Vagina (tissue), 2 donors: ENCODE measurements around the gene PTPRG. TPM values are rescaled to one million over a fixed set of nuclear protein-coding genes. Genes with fewer than 3 reads are reported as not detected.

Experiments used
- DNase-seq, 2 donors: peaks; one replicate each; pipeline ENCODE4 v3.0.0-alpha.2; 2017; ENCODE audit errors: extremely low spot score in 2 of 2
- H3K27ac ChIP-seq: fragments of 200-600 bp; sonication (generic); one replicate; pipeline ENCODE4 v1.5.1; 2019
- H3K27me3 ChIP-seq: fragments of 200-600 bp; sonication (generic); one replicate; pipeline ENCODE4 v1.5.1; 2019
- H3K36me3 ChIP-seq, 2 donors: fragments of 200-600 bp; sonication (generic); one replicate each; pipeline ENCODE4 v1.5.1; 2017 to 2019
- H3K4me1 ChIP-seq: fragments of 200-600 bp; sonication (generic); one replicate; pipeline ENCODE4 v1.5.1; 2019
- H3K4me3 ChIP-seq, 2 donors: fragments of 200-600 bp; sonication (generic); 1 replicate in 1 of 2; 2 replicates in 1 of 2; pipeline ENCODE4 v1.5.1; 2016 to 2019
- H3K9me3 ChIP-seq: fragments of 200-600 bp; sonication (generic); one replicate; pipeline ENCODE4 v1.5.1; 2019
- POLR2A ChIP-seq, 2 donors: fragments of 450-650 bp; IDR thresholded peaks; one replicate each; pipeline ENCODE4 v1.6.1; 2017; ENCODE audit warnings: antibody characterized with exemption in 2 of 2, mild to moderate bottlenecking in 2 of 2, moderate library complexity in 2 of 2
- POLR2AphosphoS5 ChIP-seq, 2 donors: sonication (generic); formaldehyde crosslinking; IDR thresholded peaks; one replicate each; pipeline ENCODE4 v1.9.0; 2017; ENCODE audit warnings: antibody characterized with exemption in 2 of 2, mild to moderate bottlenecking in 2 of 2, low read depth in 1 of 2; ENCODE audit not compliant: insufficient read depth in 1 of 2
- intact Hi-C: fragments of 100-400 bp; cut with DNase I; formaldehyde crosslinking; loops from one replicate; pipeline ENCODE4 v1.15.1; 2023
- total RNA-seq: library from RNA; depleted of rRNA; stranded (reverse); fragments of >200 nt; gene quantifications from one replicate; pipeline ENCODE4 v1.2.3, GENCODE V29; 2016
- TF ChIP-seq, protein P1 (sequence below), 3 experiments: fragments of 450-650 bp in 2 of 3; fragments of 200-600 bp in 1 of 3; sonication (generic) in 1 of 3; IDR thresholded peaks; one replicate each; pipeline ENCODE4 v1.5.1; 2017 to 2019; ENCODE audit warnings: antibody characterized with exemption in 3 of 3, mild to moderate bottlenecking in 2 of 3, moderate library complexity in 2 of 3

The PTPRG gene
- total RNA-seq, 1 donor from 2014 or later, result 47.6 TPM

DNA sequence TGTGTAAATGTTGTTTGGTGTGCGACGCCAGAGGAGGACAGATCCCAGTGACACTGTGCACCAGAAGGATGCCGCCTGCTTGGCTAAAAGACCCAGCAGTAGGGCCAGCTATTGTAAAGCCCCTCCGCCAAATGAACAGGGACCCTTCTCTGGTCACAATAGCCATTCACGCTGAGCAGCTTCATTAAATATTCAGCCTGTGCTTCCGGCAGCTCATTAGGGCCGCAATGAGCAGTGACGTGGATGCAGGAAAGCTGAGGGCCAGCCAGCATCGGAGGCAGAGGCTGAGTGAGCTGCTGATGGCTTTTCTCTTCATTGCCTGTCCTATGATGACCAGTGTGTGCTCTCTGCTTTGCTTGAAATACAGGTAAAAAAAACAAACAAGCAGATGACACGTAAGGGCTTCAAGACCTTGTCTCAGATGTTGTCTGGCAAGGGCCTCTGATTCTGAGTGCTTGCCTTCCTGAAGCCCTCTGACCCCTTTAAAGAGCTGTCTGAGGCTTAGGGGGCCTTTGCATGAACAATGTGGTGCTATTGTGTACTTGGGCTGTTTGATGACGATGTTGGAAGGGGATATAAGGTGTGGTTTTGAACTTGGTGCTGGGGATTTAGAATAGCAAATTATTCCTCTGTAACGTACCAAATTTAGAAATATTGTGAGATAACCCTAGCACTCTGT lies 681.6 kb downstream of the PTPRG start:
- no peaks in the 10 kb centered on the region for H3K4me1 ChIP-seq
- H3K9me3 ChIP-seq, result no peaks in the 10 kb centered on the region
- H3K27ac ChIP-seq, result no peak overlapping the region
- TF ChIP-seq POLR2A (IDR thresholded peaks at IDR 0.05), result no peak
- no peak overlapping the region for H3K4me3 ChIP-seq
- no peaks in the 10 kb centered on the region for H3K36me3 ChIP-seq
- DNase-seq, result no peak
- intact Hi-C loops, result no loop called here
- H3K27me3 ChIP-seq, result no peaks in the 10 kb centered on the region

DNA sequence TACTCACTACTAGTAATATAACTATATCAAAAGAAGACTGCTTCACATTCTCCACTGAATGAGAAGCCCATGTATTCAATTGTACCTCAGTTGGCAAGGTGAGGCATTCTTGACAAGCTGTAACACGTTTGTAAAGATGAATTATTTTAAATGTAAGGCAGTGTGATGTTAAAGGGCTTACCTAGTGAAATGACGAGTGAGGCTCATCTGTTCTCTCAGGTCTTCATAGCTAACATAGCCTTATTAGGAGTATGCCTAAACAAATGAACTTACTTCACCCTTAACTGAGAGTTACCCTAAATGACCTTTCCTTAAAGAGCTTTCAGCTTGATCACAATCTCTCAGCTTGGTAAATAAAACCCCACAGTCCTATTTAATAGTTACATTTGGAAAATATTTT lies 684.7 kb downstream of the PTPRG start:
- intact Hi-C loops, result no loop called here
- no peak for DNase-seq
- H3K4me1 ChIP-seq, result no peaks in the 10 kb centered on the region
- no peaks in the 10 kb centered on the region for H3K9me3 ChIP-seq
- H3K4me3 ChIP-seq, result no peak overlapping the region
- TF ChIP-seq POLR2A (IDR thresholded peaks at IDR 0.05), result no peak
- TF ChIP-seq POLR2AphosphoS5 (IDR thresholded peaks at IDR 0.05; ENCODE audit: insufficient read depth in 1 of 2, low read depth in 1 of 2), result no peak
- TF ChIP-seq, protein P1, sequence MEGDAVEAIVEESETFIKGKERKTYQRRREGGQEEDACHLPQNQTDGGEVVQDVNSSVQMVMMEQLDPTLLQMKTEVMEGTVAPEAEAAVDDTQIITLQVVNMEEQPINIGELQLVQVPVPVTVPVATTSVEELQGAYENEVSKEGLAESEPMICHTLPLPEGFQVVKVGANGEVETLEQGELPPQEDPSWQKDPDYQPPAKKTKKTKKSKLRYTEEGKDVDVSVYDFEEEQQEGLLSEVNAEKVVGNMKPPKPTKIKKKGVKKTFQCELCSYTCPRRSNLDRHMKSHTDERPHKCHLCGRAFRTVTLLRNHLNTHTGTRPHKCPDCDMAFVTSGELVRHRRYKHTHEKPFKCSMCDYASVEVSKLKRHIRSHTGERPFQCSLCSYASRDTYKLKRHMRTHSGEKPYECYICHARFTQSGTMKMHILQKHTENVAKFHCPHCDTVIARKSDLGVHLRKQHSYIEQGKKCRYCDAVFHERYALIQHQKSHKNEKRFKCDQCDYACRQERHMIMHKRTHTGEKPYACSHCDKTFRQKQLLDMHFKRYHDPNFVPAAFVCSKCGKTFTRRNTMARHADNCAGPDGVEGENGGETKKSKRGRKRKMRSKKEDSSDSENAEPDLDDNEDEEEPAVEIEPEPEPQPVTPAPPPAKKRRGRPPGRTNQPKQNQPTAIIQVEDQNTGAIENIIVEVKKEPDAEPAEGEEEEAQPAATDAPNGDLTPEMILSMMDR (IDR thresholded peaks at IDR 0.05), result no peak
- no peaks in the 10 kb centered on the region for H3K36me3 ChIP-seq
- no peaks in the 10 kb centered on the region for H3K27me3 ChIP-seq
- H3K27ac ChIP-seq, result no peak overlapping the region

DNA sequence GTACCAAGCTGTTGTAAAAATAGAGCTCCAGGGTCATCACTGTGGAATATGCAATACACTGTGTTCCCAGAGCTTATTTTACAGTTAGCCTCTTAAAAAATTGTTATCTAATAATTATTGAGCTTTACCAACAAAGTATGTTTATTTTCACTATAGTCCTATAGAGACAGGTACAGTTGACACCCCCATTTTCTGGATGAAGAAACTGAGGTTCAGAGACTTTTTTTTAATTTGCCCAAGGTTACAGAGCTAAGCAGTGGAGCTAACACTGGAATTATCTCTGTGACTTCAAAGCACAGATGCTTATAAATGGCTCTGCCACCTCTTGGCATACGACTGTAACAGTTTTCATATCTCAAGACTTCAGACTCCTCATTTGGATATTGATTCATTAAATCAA lies 685.6 kb downstream of the PTPRG start:
- Histone ChIP-seq H3K9me3 (no peaks in the 10 kb centered on the region), H3K27me3 (no peaks in the 10 kb centered on the region), H3K36me3 (no peaks in the 10 kb centered on the region), H3K4me1 (no peaks in the 10 kb centered on the region), H3K4me3 (no peak overlapping the region), H3K27ac (no peak overlapping the region)
- no peak for DNase-seq
- intact Hi-C loops, result no loop called here
- no peak for TF ChIP-seq POLR2AphosphoS5 (IDR thresholded peaks at IDR 0.05; ENCODE audit: insufficient read depth in 1 of 2, low read depth in 1 of 2)
- TF ChIP-seq, protein P1 (IDR thresholded peaks at IDR 0.05), result no peak
- TF ChIP-seq POLR2A (IDR thresholded peaks at IDR 0.05), result no peak

DNA sequence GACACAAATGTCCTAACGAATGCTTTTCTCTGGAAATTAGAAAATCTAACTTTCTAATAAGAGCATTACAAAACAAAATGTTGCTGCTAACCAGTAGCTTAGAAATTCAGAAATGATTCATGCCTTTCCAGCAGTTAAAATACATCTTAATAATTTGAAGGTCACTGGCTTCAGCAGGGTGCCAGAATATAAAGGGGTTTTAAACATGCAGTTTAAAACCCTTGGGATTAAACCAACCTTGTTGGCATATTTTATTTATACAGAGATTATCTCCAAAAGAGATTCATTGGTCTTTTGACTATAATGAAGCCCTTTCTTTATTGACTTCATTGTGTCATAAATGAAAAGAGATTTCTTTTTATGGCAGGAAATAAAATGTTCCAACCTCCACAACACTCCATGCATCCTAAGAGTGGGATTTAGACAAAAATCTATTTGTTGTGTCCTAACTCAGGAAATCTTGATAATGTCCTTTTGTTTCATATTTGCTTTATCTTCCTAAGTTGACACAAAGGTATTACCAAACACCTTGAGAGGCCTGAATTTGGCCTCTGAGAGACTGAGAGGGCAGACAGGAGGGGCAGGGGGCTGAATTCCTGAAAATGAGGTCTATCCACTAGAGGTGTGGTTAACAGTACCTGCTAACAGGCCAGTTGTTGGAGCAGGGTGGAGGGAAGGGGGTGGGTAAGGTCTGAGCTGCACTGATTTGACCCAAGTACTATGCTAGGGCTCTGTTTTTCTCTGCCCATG lies 687.5 kb downstream of the PTPRG start:
- DNase-seq, result no peak

DNA sequence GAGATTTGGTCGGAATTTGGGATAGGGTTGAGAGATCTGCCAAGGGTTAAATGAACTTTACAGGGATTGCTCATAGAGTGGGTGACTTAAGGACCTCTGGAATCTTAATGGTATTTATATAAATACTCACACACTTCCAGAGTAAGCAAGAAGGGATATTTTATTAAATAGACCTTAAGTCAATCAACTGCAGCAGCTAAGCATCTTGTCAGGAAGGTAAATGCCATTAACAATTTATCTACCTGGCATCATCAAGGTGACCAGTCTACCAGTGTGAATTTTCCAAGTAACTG lies 688.1 kb downstream of the PTPRG start:
- DNase-seq, result no peak
- TF ChIP-seq, protein P1 (IDR thresholded peaks at IDR 0.05), result no peak
- TF ChIP-seq POLR2A (IDR thresholded peaks at IDR 0.05) (no peak), POLR2AphosphoS5 (IDR thresholded peaks at IDR 0.05; ENCODE audit: insufficient read depth in 1 of 2, low read depth in 1 of 2) (no peak)
- intact Hi-C loops, result no loop called here
- Histone ChIP-seq H3K27ac (no peak overlapping the region), H3K36me3 (no peaks in the 10 kb centered on the region), H3K27me3 (no peaks in the 10 kb centered on the region), H3K9me3 (no peaks in the 10 kb centered on the region), H3K4me1 (peaks cover 6% of the 10 kb centered on the region), H3K4me3 (no peak overlapping the region)

More for the DNA sequence above, 687.5 kb downstream of the PTPRG start:
- Histone ChIP-seq H3K36me3 (no peaks in the 10 kb centered on the region), H3K4me1 (peaks cover 6% of the 10 kb centered on the region), H3K27me3 (no peaks in the 10 kb centered on the region), H3K9me3 (no peaks in the 10 kb centered on the region), H3K27ac (no peak overlapping the region), H3K4me3 (no peak overlapping the region)
- intact Hi-C loops, result no loop called here
- TF ChIP-seq POLR2A (IDR thresholded peaks at IDR 0.05) (no peak), POLR2AphosphoS5 (IDR thresholded peaks at IDR 0.05; ENCODE audit: insufficient read depth in 1 of 2, low read depth in 1 of 2) (no peak)
- TF ChIP-seq, protein P1 (IDR thresholded peaks at IDR 0.05), result no peak
